C4-2B (cell line): ENCODE data around the gene ZCCHC2.

Experiments used
- CTCF ChIP-seq: fragments of 450-650 bp; conservative IDR thresholded peaks from 2 replicates; pipeline ENCODE4 v1.5.1; 2017; ENCODE audit warnings: mild to moderate bottlenecking
- ZFX ChIP-seq: fragments of 450-650 bp; IDR thresholded peaks from 2 replicates; pipeline ENCODE4 v1.6.1; 2017

- TF ChIP-seq CTCF (no peak), ZFX (no peak)
Observed at GRCh38 chr18:62554061-62554815, 31.4 kb downstream of the ZCCHC2 start.
